Activated naive CD4-positive, alpha-beta T cell (primary cell): ENCODE data around the gene ATP13A2.

ENCODE experiments used
- DNase-seq, 4 experiments: peaks; one replicate each; lab custom pipeline; 2025; lab: John Stamatoyannopoulos, UW

The ATP13A2 gene

GRCh38 chr1:17004466-17005364 lies 7.0 kb downstream of the ATP13A2 start:
- no peak for DNase-seq

GRCh38 chr1:17002524-17002902 lies 9.2 kb downstream of the ATP13A2 start:
- DNase-seq, result no peak

- DNase-seq, result no peak
These were observed 9.8 kb downstream of the ATP13A2 start for GRCh38 chr1:17001760-17002523.

- no peak for DNase-seq
These were observed 11.9 kb downstream of the ATP13A2 start for GRCh38 chr1:16999863-17000262.

- no peak for DNase-seq
These were observed 13.1 kb downstream of the ATP13A2 start for GRCh38 chr1:16998589-16998988.

GRCh38 chr1:16996845-16997244 lies 14.9 kb downstream of the ATP13A2 start:
- DNase-seq, result no peak

GRCh38 chr1:16993521-16994038 lies 18.1 kb downstream of the ATP13A2 start:
- no peak for DNase-seq

GRCh38 chr1:16992675-16993074 lies 19.1 kb downstream of the ATP13A2 start:
- DNase-seq, result no peak

GRCh38 chr1:16992102-16992501 lies 19.6 kb downstream of the ATP13A2 start:
- DNase-seq, result no peak

- DNase-seq, result no peak
These were observed 20.2 kb downstream of the ATP13A2 start for GRCh38 chr1:16991571-16991970.

- DNase-seq, result no peak
These were observed 21.9 kb downstream of the ATP13A2 start for GRCh38 chr1:16989676-16990391.

GRCh38 chr1:16988210-16988609 lies 23.5 kb downstream of the ATP13A2 start:
- no peak for DNase-seq

GRCh38 chr1:16986962-16987361 lies 24.8 kb downstream of the ATP13A2 start:
- DNase-seq, result no peak

- DNase-seq, result no peak
These were observed 25.2 kb downstream of the ATP13A2 start for GRCh38 chr1:16986560-16986959.

GRCh38 chr1:16986113-16986512 lies 25.6 kb downstream of the ATP13A2 start:
- no peak for DNase-seq

GRCh38 chr1:16984717-16985116 lies 27.0 kb downstream of the ATP13A2 start:
- DNase-seq, result no peak

- no peak for DNase-seq
These were observed 28.1 kb downstream of the ATP13A2 start for GRCh38 chr1:16983649-16984048.

- DNase-seq, result no peak
These were observed 28.8 kb downstream of the ATP13A2 start for GRCh38 chr1:16982902-16983301.

GRCh38 chr1:16981269-16981849 lies 30.4 kb downstream of the ATP13A2 start:
- no peak for DNase-seq

- DNase-seq, result no peak
These were observed 31.1 kb downstream of the ATP13A2 start, which contains the start of gene MFAP2 for GRCh38 chr1:16980473-16981268. MFAP2 (minus strand) TSS chr1:16980620; CDS start chr1:16978273, 2,347 bp downstream.
